Epidermal melanocyte (primary cell): ENCODE results near the gene BSND.

ENCODE experiments used
- DNase-seq: peaks from one replicate; pipeline ENCODE4 v3.0.0; 2011; ENCODE audit warnings: low spot score; ENCODE audit not compliant: insufficient read length

Gene BSND

DNA sequence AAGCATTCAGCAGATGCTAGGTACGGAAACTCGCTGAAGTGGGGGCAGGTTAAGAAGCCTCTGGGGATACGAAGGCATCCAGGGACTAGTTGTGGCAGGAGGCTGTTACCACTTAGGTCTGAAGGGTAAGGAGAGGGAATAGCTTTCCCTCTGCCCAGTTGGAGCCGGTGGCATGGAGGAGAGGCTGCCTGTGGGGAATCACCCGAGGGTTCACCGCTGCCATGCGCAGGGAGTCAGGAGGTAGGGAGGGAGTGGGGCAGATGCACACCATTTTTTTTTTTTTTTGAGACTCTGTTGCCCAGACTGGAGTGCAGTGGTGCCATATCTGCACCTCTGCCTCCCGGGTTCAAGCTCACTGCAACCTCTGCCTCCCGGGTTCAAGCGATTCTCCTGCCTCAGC is 46.7 kb downstream of the BSND start:
- DNase-seq, result no peak

DNA sequence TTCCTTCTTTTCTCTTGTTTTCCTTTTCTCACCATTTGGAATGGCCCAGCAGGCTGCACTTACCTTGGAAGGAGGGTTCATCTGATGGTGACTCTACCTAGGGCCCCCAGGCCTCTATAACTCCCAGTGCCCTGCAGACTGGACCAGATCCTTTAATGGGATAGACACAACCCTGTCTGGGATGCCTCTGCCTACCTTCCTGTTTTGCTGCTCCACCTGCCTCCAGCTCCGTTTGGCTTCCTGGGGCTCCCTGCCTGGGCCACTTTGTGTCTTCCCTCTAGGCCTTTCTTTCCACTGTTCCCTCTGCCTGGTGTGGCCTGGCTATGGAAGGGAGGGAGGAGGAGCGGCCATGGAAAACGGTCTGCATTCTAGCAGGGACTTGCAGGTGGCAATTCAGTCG is 48.1 kb downstream of the BSND start:
- DNase-seq, result no peak

DNA sequence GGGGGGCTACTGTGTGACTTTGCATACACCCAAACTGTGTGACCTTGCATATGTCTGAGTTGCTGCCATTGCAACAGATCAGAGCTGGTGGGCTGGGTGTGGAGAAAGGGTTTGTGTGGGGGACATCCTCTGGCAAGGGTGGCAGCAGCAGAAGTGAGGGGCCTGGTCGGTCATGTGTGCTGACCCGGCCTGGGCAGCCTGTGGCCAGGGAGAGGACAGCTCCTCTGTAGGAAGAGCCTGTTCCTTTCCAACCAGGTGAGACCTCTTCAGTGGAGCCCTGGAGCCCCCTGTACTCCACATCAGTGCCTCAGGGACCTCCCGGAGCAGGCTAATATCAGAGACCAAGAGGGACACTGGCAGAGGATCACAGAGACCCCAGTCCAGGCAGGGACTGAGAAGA is 48.9 kb downstream of the BSND start:
- DNase-seq, result no peak

DNA sequence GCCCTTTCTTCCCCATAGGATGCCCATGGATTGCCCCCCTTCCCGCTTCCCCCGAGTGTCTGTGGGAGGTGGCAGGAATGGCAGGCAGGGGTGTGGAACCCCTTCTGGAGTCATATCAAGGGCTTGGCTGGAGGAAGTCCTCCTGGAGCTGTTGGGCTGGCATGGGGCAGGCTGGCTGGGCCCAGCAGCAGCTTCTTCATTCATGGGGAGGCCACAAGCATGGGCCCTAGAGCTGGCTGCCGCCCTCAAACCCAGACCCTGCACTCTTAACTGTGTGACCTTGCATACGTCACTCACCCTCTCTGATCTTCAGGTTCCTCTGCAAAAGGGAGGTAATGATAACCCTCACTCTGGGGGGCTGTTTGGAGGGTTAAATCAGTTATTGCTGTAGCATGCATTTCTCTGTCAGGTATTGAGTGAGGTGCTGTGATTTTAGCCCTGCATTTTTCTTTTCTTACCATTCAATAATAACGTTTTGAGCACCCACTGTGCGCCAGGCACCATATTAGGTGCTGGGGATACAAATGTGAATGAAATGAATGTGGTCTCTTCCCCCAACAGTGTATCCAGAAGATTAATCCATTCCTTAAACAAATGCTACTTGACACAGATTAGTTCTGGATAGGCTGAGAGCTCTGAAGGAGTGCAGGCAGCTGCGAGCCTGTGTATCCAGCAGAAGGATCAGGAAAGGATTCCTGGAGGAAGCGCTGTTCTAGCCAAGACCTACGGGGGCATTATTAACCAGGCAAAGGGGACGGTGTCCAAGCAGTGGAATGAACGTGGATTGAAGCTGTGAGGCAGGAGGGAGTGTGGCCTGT is 49.9 kb downstream of the BSND start:
- no peak for DNase-seq

DNA sequence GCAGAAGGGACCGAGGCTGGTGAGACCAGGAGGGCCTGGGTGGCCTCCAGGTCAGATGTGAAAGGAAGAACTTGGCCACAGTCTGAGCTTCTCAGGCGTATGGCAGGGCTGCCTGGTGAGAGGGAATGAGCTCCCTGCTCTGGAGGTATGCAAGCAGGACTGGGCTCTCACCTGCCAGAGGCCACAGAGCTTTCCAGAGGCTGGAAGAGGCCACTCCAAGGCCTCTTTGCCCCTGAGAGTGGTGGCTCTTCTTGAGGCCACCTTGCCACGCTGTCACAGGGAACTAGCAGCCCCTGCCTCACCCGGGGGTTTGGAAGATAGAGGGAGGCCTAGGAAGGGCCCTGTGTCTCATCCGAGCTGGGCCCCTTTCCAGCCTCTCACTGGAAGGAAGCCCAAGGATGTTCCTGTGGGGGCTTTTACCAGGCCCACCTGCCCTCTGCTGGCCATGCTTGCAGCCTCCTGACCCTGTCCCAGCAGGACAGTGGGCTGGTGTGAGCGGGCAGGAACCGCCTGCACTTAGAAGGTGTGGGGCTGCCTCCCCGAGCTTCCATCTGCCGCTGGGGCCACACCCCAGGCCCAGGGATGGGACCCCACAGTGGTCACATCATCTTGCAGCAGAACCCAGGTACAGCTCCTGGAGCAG is 50.7 kb downstream of the BSND start:
- no peak for DNase-seq

DNA sequence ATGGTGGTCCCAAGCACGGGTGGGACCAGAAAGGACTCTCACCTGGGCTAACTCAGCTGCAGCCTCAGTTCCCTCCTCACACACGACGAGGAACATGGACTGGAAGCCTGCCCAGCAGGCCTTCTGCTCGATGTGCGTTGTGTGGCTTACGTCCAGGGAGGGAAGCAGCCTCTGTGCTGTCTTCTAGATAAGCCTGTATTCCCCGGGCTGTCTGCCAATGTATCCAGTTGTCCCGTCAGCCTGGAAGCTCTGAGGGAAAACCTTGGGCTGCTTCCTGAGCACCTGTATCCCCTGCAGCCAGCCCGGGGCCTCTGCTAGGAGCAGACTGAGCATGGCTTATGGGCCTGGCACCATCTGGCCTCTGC is 51.2 kb downstream of the BSND start:
- DNase-seq, result no peak

DNA sequence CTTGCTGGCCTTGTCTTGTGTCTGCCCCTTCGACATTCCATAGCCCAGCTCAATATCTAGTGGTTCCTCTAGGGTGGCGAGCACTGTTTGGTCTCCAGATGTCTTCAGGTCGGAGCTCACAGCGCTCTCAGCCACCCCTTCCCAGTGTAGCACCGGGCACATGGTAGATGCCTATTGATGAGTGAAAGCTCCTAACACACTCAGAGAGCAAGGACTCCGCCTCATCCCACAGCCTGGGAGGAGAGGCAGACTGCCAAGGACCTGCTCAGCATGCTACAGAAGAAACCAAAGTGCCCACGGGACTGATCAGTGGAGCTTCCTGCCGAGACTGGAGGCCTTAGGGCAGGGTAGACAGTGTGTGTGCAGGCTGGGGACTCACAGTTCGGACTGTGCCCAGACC is 51.5 kb downstream of the BSND start:
- DNase-seq, result no peak

DNA sequence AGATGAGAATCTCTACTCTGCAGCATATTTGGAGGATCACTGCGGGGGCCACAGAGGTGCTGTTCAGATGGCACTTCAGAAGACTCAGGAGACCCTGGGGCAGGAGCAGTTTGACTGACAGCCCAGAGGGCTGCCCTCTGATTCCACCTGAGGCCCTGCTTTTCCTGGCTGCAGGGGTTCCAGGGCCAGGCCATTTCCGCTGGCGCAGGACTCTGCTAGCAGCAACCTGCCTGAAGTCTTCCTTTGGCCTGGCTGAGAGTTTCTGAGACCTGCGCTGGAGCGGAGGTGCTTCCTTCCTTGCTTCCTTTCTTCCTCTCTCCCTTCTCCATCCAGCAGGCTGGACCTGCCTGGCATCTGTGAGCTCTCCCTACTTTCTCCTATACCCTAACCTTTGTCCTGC is 52.4 kb downstream of the BSND start:
- DNase-seq, result no peak

DNA sequence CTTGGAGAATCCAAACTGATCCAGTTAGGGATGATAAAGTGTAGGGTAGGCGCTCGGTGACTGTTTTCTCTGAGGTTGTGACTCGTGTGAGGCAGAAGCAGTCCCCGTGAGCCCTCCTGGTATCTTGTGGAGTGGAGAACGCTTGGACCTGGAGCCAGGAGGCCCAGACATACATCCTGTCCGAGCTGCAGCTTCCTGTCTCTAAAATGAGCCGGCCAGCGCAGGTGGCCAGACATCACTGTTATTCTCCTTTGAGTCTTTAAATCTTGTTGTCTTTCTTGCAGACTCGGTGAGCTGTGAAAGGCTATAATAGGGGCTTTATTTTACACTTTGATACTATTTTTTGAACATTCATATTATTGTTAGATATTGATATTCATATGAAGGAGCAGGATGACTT is 52.9 kb downstream of the BSND start:
- no peak for DNase-seq

DNA sequence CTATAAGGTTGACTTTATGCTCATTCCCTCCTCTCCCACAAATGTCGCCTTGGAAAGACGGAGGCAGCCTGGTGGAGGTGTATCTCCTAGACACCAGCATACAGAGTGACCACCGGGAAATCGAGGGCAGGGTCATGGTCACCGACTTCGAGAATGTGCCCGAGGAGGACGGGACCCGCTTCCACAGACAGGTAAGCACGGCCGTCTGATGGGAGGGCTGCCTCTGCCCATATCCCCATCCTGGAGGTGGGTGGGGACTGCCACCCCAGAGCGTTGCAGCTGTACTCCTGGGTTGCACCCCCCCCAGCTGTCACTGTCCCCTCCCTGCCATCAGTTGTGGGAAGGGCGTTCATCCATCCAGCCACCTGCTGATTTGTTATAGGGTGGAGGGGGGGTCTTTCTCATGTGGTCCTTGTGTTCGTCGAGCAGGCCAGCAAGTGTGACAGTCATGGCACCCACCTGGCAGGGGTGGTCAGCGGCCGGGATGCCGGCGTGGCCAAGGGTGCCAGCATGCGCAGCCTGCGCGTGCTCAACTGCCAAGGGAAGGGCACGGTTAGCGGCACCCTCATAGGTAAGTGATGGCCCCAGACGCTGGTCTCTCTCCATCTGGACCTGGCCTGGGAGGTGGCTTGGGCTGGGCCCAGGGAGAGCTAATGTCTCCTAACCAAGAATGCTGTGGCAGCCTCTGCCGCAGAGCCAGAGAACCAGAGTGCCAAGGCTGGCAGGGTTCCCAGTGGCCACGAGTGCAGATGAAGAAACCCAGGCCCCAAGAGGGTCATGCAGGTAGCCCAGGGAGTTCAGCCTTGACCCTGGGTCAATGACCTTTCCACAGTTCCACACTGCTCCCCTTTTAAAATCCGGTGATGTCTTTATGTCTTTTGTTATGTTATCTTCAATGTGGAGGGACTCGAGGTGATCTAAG is 53.7 kb downstream of the BSND start:
- no peak for DNase-seq

DNA sequence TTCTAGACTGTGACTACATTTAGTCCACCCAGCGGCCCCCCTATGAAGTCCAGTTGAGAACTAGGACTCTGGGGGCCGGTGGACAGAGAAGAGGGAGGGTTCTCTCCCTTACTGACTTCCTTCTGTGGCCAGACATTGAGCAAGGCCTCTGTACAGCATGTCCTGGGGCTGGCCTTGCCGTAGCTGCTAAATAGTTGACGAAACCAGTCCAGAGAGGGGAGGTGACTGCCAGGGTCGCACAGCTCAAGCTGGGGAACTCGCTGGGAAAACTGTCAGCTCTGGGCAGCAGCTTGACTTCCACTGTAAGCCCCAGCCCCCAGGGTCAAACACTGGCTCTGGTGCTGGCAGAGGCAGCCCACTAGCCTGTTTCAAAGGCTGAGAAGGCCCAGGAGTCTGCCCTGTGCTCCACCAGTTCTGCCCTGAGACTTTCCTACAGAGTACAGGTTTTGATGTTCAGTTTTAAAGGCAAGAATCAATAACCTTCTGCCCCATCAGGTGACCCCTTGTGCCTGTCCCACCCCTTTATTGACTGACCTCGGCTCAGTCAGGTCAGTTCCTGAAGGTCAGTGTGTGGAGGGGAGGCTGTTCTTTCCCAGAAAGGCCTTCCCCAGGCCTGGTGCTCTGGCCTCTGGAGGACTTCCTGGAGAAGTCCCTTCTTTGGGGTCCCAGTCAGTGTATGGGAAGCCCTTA is 54.7 kb downstream of the BSND start:
- no peak for DNase-seq

DNA sequence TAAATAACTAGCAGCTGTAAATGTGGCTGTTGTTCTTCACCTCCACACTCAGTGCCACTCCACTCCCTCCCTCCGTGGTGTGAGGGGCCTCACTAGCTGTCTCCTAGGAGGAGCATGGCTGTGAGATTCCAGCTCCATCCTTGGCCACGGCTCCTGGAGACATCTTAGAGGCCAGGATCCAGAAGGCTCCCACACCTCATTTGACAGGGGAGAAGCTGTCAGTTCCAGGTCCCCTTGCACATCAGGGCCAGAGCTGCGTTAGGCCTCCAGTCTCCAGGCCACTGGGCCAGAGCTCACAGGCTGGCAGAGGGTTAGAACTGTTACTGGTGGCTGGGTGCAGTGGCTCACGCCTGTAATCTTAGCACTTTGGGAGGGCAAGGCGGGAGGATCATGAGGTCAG is 55.7 kb downstream of the BSND start:
- no peak for DNase-seq

DNA sequence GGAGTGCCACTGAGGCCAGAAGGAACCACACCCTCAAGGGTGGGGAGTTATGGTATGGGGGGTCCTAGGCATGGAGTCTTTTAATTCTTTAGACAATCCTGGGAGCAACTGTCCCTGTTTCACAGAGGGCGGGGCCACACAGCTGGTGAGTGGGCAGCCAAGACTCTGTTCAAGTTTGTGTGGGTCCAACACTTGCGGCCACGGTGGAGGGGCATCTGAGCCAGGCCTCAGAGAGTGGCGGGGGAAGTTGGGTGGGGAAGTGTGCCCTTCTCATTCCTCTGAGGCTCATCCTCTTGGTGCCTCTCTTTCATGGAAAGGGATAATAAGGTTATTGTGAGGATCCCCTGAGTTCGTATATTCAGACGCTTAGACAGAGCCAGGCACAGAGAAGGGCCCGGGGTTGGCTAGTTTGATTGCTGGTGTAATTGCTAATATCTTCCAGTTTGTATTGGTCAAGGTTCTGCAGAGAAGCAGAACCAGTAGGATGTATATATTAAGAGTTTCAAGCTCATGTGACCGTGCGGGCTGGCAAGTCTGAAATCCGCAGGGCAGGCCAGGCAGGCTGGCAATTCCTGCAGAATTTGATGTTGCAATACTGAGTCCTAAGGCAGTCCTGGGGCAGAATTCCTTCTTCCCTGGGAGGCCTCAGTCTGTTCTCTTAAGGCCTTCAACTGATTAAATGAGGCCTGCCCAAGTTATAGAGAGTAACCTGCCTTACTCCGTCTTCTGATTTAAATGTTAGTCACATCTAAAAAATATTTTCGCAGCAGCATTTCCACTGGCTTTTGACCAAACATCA is 56.5 kb downstream of the BSND start:
- DNase-seq, result no peak

DNA sequence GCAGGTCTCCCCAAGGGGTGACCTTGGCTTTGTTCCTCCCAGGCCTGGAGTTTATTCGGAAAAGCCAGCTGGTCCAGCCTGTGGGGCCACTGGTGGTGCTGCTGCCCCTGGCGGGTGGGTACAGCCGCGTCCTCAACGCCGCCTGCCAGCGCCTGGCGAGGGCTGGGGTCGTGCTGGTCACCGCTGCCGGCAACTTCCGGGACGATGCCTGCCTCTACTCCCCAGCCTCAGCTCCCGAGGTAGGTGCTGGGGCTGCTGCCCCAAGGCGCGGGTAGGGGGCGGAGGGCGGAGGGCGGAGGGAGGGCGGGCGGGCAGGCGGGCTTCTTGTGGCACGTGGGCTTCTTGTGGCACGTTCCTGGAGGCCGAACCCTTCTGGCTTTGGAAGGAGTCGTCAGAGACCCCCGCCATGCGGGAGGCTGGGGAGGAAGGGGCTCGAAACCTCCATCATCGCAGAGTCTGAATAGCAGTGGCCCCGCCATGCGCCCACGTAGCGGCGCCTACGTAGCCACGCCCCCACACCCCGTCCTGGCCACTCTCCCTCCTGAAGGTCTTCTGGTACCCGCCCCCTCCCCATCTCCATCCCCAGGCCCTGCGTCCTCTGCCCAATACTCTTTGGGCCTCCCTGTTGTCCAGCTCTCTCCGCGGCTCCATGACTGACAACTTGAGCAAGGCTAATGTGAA is 57.4 kb downstream of the BSND start:
- no peak for DNase-seq

DNA sequence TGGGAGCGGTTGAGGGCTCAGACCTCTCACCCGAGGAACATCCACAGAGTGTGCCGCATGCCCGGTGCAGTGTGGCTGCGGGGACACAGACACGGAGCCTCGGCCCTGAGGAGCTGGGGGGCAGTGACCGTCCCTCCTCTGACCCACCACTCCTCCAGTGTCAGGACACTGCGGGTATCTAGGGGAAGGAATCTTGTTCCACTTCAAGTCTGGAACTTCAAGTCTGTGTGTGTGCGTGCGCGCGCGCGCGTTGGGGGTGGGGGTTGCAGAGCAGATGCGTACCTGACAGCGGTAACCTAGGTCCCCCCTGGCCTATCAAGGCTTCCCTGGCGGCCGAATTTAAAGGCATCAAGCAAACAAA is 57.9 kb downstream of the BSND start:
- DNase-seq, result no peak

DNA sequence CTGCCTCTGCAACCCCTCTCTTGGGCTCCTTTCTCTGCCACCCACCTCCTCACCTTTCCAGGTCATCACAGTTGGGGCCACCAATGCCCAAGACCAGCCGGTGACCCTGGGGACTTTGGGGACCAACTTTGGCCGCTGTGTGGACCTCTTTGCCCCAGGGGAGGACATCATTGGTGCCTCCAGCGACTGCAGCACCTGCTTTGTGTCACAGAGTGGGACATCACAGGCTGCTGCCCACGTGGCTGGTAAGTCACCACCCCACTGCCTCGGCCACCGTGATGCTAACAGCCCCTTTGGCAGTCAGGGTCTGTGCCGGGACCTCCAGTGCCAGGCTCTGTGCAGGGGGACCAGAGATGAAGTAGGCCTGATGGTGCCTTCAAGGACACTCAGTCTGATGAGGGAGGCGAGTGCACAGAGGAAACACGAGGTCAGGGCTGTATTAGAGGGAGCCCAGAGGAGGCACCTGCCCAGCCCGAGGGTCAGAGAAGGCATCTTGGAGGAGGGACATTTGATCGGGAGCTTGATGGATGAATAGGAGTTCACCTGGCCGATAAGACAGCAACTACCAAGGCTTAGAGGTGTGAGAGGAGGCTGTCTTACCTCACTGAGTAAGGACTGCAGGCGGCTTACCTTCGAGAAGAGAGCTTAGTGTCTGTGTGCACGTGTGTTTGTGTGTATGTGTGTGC is 58.7 kb downstream of the BSND start:
- no peak for DNase-seq

DNA sequence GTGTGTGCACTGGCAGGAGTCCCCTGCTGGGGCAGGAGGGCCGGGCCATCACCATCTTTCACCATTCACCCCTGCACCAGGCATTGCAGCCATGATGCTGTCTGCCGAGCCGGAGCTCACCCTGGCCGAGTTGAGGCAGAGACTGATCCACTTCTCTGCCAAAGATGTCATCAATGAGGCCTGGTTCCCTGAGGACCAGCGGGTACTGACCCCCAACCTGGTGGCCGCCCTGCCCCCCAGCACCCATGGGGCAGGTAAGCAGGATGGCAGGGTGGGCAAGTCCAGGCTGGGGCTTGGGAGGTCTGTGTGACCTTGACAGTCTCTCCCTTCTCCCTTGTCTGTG is 59.2 kb downstream of the BSND start:
- no peak for DNase-seq

DNA sequence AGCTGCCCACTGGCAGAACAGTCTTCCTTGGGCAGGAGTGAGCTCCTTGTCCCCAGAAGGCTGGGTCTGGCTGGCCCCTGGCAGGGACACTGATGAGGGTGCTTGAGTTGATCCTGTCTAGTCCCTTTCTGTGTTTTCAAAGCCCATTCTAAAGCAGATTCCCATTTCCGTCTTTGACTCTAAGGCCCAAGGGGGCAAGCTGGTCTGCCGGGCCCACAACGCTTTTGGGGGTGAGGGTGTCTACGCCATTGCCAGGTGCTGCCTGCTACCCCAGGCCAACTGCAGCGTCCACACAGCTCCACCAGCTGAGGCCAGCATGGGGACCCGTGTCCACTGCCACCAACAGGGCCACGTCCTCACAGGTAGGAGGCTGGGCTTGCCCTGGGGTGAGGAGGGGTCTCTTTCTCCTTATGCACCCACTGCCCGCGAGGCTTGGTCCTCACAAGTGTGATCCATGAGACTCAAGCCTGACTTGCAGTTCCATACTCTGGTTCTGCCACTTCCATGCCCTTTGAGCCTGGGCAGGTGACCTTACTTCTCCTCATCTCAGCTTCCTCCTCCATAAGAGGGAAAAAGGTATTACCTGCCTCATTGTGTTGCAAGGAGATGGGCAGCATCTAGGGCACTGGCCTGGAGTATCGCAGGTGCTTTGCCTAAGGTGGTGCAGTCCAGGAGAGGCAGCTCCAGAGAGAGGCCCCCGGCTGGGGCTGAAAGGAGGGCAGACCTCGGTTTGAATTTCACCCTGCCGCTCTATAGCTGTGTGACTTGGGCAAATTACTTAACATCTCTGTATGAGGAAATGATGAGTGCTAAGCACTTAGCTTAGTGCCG is 60.8 kb downstream of the BSND start:
- no peak for DNase-seq
